PC-3 (cell line): ENCODE data around the gene BPIFB3.

Source experiments
- EZH2 ChIP-seq: fragments of 300-600 bp; sonication (generic); IDR thresholded peaks from one replicate; pipeline ENCODE4 v1.6.1; 2017; ENCODE audit warnings: antibody characterized with exemption, mild to moderate bottlenecking, low read length; ENCODE audit not compliant: unreplicated experiment
- TF ChIP-seq, protein P1 (sequence below): fragments of 300-600 bp; sonication (generic); conservative IDR thresholded peaks from 2 replicates; pipeline ENCODE4 v1.5.1; 2017; ENCODE audit warnings: antibody characterized with exemption, low read depth, mild to moderate bottlenecking, low read length

- TF ChIP-seq, protein P1, sequence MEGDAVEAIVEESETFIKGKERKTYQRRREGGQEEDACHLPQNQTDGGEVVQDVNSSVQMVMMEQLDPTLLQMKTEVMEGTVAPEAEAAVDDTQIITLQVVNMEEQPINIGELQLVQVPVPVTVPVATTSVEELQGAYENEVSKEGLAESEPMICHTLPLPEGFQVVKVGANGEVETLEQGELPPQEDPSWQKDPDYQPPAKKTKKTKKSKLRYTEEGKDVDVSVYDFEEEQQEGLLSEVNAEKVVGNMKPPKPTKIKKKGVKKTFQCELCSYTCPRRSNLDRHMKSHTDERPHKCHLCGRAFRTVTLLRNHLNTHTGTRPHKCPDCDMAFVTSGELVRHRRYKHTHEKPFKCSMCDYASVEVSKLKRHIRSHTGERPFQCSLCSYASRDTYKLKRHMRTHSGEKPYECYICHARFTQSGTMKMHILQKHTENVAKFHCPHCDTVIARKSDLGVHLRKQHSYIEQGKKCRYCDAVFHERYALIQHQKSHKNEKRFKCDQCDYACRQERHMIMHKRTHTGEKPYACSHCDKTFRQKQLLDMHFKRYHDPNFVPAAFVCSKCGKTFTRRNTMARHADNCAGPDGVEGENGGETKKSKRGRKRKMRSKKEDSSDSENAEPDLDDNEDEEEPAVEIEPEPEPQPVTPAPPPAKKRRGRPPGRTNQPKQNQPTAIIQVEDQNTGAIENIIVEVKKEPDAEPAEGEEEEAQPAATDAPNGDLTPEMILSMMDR: no peak
- TF ChIP-seq EZH2: no peak
These were observed 28.9 kb upstream of the BPIFB3 start for GRCh38 chr20:33024609-33025317.
